HuH-7 (cell line): ENCODE data around the gene FAM72D.
"Not testable (repeated sequence)": the region's sequence is repeated elsewhere in the genome, so short reads cannot be mapped to it uniquely, and the experiment has no call there.

Experiments used
- DNase-seq: peaks from one replicate; pipeline ENCODE4 v3.0.0; 2011; ENCODE audit warnings: low spot score

FAM72D gene

GRCh38 chr1:145082483-145083255 is 13.1 kb upstream of the FAM72D start:
- DNase-seq: not testable (repeated sequence)

- not testable (repeated sequence) for DNase-seq
Measured at GRCh38 chr1:145093517-145094149, 2.1 kb upstream of the FAM72D start.

- DNase-seq: not testable (repeated sequence)
Measured at GRCh38 chr1:145094655-145095211, 1.0 kb upstream of the FAM72D start.

- not testable (repeated sequence) for DNase-seq
Measured at GRCh38 chr1:145101725-145102124, 6.0 kb downstream of the FAM72D start.

GRCh38 chr1:145103294-145103693 is 7.5 kb downstream of the FAM72D start:
- not testable (repeated sequence) for DNase-seq

- DNase-seq: not testable (repeated sequence)
Measured at GRCh38 chr1:145111674-145112073, 15.9 kb downstream of the FAM72D start.

GRCh38 chr1:145112703-145113102 is 16.9 kb downstream of the FAM72D start:
- not testable (repeated sequence) for DNase-seq

GRCh38 chr1:145114560-145115057 is 18.8 kb downstream of the FAM72D start:
- DNase-seq: not testable (repeated sequence)

- not testable (repeated sequence) for DNase-seq
Measured at GRCh38 chr1:145115587-145116493, 20.1 kb downstream of the FAM72D start.

- not testable (repeated sequence) for DNase-seq
Measured at GRCh38 chr1:145119842-145120241, 24.1 kb downstream of the FAM72D start.

GRCh38 chr1:145122344-145123061 is 26.7 kb downstream of the FAM72D start:
- not testable (repeated sequence) for DNase-seq

- DNase-seq: not testable (repeated sequence)
Measured at GRCh38 chr1:145123062-145123395, 27.3 kb downstream of the FAM72D start.

- not testable (repeated sequence) for DNase-seq
Measured at GRCh38 chr1:145123992-145124641, 28.3 kb downstream of the FAM72D start.

- not testable (repeated sequence) for DNase-seq
Measured at GRCh38 chr1:145125112-145125511, 29.3 kb downstream of the FAM72D start.

GRCh38 chr1:145127144-145127543 is 31.4 kb downstream of the FAM72D start:
- DNase-seq: not testable (repeated sequence)

GRCh38 chr1:145128697-145129469 is 33.1 kb downstream of the FAM72D start:
- not testable (repeated sequence) for DNase-seq

- DNase-seq: not testable (repeated sequence)
Measured at GRCh38 chr1:145134476-145134875, 38.7 kb downstream of the FAM72D start.

- DNase-seq: not testable (repeated sequence)
Measured at GRCh38 chr1:145140549-145140948, 44.8 kb downstream of the FAM72D start.

- DNase-seq: not testable (repeated sequence)
Measured at GRCh38 chr1:145144264-145144913, 48.6 kb downstream of the FAM72D start.
